Neuron (in vitro differentiated cells): Measurements from ENCODE around the gene PPP1R9A.

Experiments
- H2AFZ ChIP-seq: one replicate; pipeline ENCODE4 v1.6.1; 2013; ENCODE audit warnings: low read depth, mild to moderate bottlenecking, inconsistent platforms, low read length, moderate library complexity
- H3K27me3 ChIP-seq: one replicate; pipeline ENCODE4 v1.6.1; 2013; ENCODE audit warnings: low read length; ENCODE audit not compliant: insufficient read depth
- H3K36me3 ChIP-seq: one replicate; pipeline ENCODE4 v1.6.1; 2013; ENCODE audit warnings: low read length; ENCODE audit not compliant: insufficient read depth
- H3K4me1 ChIP-seq: one replicate; pipeline ENCODE4 v1.6.1; 2013; ENCODE audit warnings: low read length; ENCODE audit not compliant: insufficient read depth
- H3K4me3 ChIP-seq: 2 replicates; pipeline ENCODE4 v1.5.1; 2013; ENCODE audit warnings: mild to moderate bottlenecking, low read length, moderate library complexity
- H3K9me3 ChIP-seq: one replicate; pipeline ENCODE4 v1.6.1; 2013; ENCODE audit warnings: low read length

The PPP1R9A gene

DNA sequence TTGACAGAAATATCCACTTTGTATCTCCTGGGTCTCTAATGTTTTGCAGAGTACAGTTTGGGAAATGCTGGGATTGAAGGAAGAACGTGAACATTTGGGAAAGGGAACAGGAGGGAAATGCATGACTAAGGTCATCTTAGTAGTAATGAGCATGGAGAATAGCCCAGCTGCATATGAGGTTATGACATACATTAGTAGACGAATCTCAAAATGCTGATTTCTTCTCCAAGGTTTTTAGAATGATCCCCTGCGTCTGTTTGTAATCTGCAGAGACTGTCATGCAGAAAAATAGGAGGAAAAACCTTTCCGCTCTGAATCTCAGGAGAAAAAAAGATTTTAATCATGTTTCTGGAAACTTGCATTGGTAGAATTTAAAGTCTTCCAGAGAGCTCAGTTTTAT lies 133.6 kb downstream of the PPP1R9A start:
- no peaks in the 10 kb centered on the region for H3K9me3 ChIP-seq
- H3K4me3 ChIP-seq, result no peak overlapping the region
- H3K27me3 ChIP-seq, result no peaks in the 10 kb centered on the region
- H3K4me1 ChIP-seq, result no peaks in the 10 kb centered on the region
- H2AFZ ChIP-seq, result no peak overlapping the region
- no peaks in the 10 kb centered on the region for H3K36me3 ChIP-seq

DNA sequence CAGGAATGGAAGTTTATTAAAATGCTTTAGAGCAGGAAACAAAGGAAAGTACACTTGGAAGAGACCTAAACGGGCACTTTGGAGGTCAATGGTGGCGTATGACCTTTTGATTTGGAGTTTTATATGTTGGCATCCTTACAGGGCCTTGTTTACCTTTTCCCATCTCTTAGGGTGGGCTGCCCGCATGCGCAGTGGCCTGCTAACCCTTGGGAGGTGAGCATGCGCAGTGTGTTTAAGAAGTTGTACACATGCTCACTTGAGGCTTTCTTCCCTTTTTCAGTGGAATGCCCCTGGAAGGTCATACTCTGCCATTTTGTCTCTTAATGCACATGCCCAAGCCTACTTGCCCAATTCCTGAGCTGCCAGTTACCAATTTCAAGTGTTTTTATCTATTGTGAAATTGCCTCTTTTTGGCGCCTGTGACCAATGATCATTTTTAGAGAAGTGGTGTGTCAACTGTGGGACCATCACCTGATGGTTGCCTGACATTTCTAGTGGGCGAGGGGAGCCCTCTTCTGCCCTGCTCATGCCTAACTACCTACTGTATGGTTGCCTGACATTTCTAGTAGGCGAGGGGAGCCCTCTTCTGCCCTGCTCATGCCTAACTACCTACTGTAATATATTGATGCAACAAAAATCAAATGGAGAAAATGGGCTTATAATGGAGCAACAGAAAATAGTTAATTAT lies 138.0 kb downstream of the PPP1R9A start:
- Histone ChIP-seq H3K4me1 (peaks cover 9% of the 10 kb centered on the region), H2AFZ (no peak overlapping the region), H3K4me3 (no peak overlapping the region), H3K27me3 (no peaks in the 10 kb centered on the region), H3K9me3 (no peaks in the 10 kb centered on the region), H3K36me3 (no peaks in the 10 kb centered on the region)

DNA sequence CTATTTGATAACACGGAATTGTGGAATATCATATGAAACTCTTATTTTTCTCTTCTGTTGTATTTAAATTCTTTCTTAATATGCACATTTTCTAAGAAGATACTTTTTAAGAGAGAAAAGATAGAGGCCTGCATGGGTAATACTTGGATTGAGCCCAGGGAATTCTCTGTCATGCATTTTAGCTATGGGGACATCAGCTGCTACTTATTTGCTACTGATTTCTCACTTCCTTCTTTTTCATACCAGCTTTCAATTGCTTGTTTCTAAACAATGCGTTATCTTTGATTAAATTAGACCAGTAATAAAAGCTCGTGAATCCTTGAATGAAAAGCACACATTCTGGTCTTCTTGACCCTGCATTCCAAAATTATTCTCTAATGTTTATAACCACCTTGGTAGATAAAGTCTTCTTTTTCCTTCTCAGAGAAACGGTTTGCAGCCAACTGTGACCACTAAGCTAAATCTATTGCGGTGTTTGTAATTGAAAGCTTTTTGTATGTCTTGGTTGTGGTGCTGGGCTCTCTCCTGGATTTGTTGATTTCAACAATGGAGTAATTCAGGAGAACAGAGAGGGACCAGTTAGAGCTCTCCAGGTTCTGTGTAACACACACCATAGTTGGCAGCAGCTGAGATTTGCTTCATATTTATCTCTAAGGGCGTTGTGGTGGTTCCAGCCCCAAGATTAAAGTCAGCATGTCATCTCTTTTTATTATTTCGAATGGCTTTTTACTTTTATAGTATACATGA lies 139.3 kb downstream of the PPP1R9A start:
- H3K4me1 ChIP-seq, result peaks cover 9% of the 10 kb centered on the region
- H2AFZ ChIP-seq, result no peak overlapping the region
- no peaks in the 10 kb centered on the region for H3K36me3 ChIP-seq
- no peak overlapping the region for H3K4me3 ChIP-seq
- H3K27me3 ChIP-seq, result no peaks in the 10 kb centered on the region
- no peaks in the 10 kb centered on the region for H3K9me3 ChIP-seq

DNA sequence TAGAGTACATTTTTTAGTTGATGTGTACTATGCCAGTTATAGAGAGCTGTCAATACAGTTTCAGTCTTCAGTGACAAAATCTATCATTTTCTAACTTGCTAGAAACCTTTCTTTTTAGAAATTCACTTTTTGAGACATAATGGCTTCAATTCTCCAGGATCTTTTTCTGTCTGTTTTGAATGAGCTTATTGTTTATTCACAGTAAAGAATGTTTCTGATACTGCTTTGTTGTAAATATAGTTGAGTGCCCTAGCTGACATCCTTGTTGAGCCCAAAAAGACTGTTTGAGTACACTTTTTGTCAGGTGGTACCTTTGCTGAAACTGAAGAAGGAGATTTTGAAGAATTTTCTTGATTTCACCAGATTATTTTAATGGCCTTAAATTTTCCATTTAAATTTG lies 139.9 kb downstream of the PPP1R9A start:
- no peak overlapping the region for H3K4me3 ChIP-seq
- peaks cover 9% of the 10 kb centered on the region for H3K4me1 ChIP-seq
- H2AFZ ChIP-seq, result no peak overlapping the region
- H3K27me3 ChIP-seq, result no peaks in the 10 kb centered on the region
- no peaks in the 10 kb centered on the region for H3K36me3 ChIP-seq
- H3K9me3 ChIP-seq, result no peaks in the 10 kb centered on the region

DNA sequence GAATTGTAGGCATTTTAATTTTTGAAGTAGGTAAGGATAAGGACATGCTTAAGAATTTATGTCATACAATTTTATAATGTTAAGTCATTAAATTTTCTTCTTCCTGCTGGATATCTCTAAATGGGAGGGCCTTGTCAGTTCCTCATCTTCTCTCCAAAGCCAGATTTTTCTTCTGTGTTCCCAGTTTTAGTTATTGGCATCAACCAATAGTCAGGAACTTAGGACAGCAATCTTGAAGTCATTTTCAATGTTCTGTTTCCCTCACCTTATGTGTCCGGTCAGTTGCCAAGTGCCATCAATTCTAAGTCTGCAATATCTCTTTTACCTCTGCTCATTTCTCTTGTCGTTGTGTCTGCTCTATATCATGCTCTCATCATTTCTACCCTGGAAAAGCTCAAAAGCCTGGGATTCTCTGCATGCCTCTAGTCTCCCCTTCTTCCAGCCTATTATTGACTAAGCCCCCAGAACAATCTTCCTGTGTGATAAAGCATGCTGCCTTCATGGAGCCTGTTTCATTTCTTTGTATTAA lies 145.2 kb downstream of the PPP1R9A start:
- H3K36me3 ChIP-seq, result no peaks in the 10 kb centered on the region
- H3K4me3 ChIP-seq, result no peak overlapping the region
- no peaks in the 10 kb centered on the region for H3K9me3 ChIP-seq
- no peak overlapping the region for H2AFZ ChIP-seq
- no peaks in the 10 kb centered on the region for H3K27me3 ChIP-seq
- peaks cover 1% of the 10 kb centered on the region for H3K4me1 ChIP-seq

DNA sequence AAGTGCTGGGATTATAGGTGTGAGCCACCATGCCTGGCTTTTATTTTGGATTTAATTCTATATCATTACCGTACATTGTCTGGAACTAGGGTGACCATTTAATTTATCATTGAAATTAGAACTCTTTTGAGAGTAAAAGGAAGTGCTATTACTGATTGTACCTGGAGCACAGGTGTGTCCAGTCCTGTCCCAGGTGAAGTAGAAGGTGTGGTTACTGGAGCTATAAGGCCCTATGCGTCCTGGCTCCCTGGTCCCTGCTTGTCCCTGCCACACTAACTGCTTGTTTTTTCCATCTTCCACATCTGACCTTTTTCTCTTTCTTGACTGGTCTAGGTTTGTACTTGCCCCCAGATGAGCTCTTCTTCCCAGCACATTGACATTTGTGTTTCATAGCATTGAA lies 147.0 kb downstream of the PPP1R9A start:
- no peaks in the 10 kb centered on the region for H3K27me3 ChIP-seq
- no peaks in the 10 kb centered on the region for H3K9me3 ChIP-seq
- no peaks in the 10 kb centered on the region for H3K4me1 ChIP-seq

DNA sequence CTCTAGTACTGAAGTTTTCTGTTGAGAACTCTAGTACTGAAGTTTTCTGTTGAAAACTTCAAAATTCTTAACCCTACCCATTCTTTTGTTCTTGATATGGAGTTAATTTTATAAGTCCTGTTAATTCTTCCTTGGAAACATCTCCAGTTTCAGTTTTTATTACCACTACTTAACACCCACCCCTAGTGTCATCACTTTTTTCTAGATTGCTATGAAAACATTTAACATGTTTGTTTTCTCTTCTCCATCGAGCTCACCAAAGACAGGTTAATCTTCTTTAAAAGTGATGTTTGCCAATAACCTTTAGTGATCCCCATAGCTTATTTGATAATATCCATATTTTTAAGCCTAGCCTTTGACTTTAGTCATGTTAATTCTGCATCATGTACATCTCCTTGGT lies 147.9 kb downstream of the PPP1R9A start:
- no peaks in the 10 kb centered on the region for H3K36me3 ChIP-seq
- no peak overlapping the region for H2AFZ ChIP-seq
- no peaks in the 10 kb centered on the region for H3K27me3 ChIP-seq
- H3K4me1 ChIP-seq, result no peaks in the 10 kb centered on the region
- no peaks in the 10 kb centered on the region for H3K9me3 ChIP-seq
- H3K4me3 ChIP-seq, result no peak overlapping the region

More for the DNA sequence above, 147.0 kb downstream of the PPP1R9A start:
- no peaks in the 10 kb centered on the region for H3K36me3 ChIP-seq
- no peak overlapping the region for H3K4me3 ChIP-seq
- H2AFZ ChIP-seq, result no peak overlapping the region

DNA sequence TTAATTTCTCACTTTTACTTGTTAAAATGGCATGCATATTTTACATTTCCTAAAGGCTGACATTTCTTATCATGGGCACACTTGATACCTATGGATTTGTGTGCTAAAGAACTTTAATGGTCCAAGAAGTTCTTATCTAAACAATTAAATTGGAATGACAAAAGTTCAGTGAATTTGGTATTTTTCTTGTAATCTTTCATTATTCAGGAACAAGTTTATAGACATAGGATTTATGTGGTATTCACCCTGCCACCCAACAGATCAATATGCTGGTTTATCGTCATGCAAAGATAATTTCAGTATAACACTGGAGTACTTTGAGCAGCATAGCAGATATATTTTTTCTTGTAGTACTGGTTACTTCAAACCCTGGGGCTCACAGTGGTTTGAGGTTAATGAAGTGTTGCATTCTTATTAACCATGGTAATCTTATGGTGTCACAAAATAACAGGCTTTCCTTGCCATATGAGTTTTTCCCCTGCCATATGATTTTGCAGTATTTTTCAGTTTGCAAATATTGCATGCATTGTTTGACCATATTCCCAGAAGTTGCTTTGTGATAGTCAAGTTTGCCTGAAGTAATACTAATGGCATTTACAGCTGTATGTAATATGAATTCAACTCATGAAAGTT lies 148.8 kb downstream of the PPP1R9A start:
- Histone ChIP-seq H3K4me3 (no peak overlapping the region), H3K27me3 (no peaks in the 10 kb centered on the region), H3K9me3 (no peaks in the 10 kb centered on the region), H2AFZ (no peak overlapping the region), H3K4me1 (no peaks in the 10 kb centered on the region), H3K36me3 (no peaks in the 10 kb centered on the region)

DNA sequence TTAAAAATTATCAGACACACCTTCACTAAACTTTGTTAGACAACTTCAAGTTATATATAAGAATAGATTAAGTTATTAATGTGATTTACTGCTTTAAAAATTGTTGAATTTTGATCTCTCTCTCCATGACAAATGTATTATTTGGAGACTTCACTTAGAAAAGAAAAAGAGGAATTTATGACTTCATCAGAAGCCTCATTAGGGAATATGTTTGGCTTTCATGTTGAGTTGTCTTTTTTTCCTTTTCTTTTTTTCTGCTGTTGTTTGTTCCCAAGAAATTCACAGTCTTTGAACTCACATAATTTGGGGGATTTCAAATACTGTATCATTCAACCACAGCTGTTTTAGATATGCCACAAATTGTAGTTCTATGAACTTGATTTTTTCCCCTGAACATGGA lies 149.5 kb downstream of the PPP1R9A start:
- no peaks in the 10 kb centered on the region for H3K27me3 ChIP-seq
- no peak overlapping the region for H2AFZ ChIP-seq
- H3K4me3 ChIP-seq, result no peak overlapping the region
- H3K9me3 ChIP-seq, result no peaks in the 10 kb centered on the region
- no peaks in the 10 kb centered on the region for H3K4me1 ChIP-seq
- H3K36me3 ChIP-seq, result no peaks in the 10 kb centered on the region

DNA sequence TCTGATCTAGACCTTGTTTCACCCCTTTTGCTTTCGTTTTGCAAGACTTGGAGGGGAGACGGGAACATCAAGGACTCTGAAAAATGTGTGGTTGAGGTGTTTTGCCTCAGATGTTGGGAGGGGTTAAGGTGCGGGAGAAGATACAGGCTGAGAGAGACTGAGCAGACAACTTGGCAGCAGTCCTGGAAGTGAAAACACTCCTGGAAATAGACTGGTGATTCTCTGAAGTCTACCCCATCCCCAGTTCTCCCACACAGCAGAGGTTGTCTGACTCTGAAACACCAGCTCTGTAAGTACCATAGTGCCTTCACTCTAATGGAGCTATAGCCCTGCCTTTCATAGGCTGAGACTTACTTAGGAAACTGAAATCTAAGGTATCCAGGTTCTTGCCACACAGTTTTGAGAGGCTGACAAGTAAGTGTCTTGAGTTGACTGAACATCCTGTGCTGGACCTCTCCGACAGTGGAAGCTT lies 152.5 kb downstream of the PPP1R9A start:
- no peak overlapping the region for H2AFZ ChIP-seq
- H3K4me3 ChIP-seq, result no peak overlapping the region
- H3K9me3 ChIP-seq, result no peaks in the 10 kb centered on the region
- no peaks in the 10 kb centered on the region for H3K36me3 ChIP-seq
- no peaks in the 10 kb centered on the region for H3K4me1 ChIP-seq
- H3K27me3 ChIP-seq, result no peaks in the 10 kb centered on the region

DNA sequence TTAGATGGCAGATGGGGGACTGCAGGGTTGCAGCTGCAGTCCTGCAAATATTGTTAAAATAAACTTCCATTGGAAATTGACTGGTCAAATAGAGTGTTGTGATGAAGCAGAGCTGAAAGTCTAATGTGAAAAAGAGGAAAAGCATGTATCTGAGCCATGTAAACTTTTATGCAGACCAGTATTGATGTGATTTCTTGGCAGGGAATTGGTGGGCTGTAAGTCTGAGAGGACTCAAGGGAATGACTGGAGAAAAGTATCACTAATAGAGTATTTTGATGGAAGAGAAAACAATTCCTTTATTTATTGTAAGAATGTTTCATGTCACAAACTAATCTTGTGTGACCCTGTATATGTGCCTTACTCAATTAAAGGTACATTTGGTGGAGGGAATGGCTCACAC lies 155.5 kb downstream of the PPP1R9A start:
- H3K9me3 ChIP-seq, result no peaks in the 10 kb centered on the region
- H2AFZ ChIP-seq, result no peak overlapping the region
- H3K27me3 ChIP-seq, result no peaks in the 10 kb centered on the region
- no peak overlapping the region for H3K4me3 ChIP-seq
- no peaks in the 10 kb centered on the region for H3K36me3 ChIP-seq
- H3K4me1 ChIP-seq, result no peaks in the 10 kb centered on the region

DNA sequence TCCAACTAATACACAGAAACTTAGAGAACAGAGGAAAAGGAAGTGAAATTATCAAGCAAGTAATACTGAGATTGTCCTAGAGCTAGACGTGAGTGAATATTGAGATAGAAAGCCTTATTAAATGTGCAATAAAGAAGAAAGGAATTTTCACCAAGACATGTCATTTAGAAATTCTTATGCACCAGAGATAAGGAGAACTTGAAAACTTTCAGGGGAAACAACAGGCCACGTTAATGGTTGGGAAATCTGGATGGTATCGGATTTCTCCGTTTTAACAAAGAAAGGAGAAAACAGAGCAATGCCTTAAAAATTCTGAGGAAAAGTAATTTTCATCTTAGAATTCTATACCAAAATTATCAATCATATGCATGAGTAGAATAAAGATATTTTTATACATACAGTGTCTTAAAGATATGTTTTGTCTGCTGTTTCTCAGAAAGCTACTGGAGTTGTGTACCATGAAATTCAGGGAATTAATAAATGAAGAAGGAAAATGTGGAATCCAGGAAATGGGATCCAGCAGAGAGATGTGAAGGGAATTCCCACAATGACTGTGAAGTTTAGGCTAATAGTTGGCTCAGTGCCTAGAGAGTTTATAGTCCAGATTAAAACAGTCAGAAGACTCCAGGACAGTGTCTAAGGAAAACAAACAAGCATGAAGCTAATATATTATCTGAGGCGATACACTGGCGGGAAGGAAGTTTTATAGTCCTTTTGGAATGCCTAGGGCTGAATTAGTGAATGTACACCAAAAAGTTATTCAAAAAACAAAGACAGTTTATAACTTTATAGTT lies 159.5 kb downstream of the PPP1R9A start:
- no peak overlapping the region for H3K4me3 ChIP-seq
- H3K27me3 ChIP-seq, result no peaks in the 10 kb centered on the region
- peaks cover 3% of the 10 kb centered on the region for H3K4me1 ChIP-seq
- no peaks in the 10 kb centered on the region for H3K9me3 ChIP-seq
- H2AFZ ChIP-seq, result no peak overlapping the region
- no peaks in the 10 kb centered on the region for H3K36me3 ChIP-seq
